DND-41 (cell line): ENCODE data around the gene LRRC52.

Source experiments
- CTCF ChIP-seq: IDR thresholded peaks from 2 replicates; pipeline ENCODE4 v1.5.1; 2012; ENCODE audit warnings: borderline replicate concordance, low read length, moderate library complexity, mild to moderate bottlenecking; ENCODE audit not compliant: poor library complexity, severe bottlenecking; ENCODE audit errors: extremely low read depth
- EZH2 ChIP-seq: IDR thresholded peaks from 3 replicates; pipeline ENCODE4 v1.6.1; 2012; ENCODE audit warnings: borderline replicate concordance, low read depth, mild to moderate bottlenecking, moderate library complexity, low read length, inconsistent platforms; ENCODE audit not compliant: severe bottlenecking

- TF ChIP-seq CTCF, result no peak
- TF ChIP-seq EZH2, result no peak
Measured at GRCh38 chr1:165524639-165525285, 19.0 kb upstream of the LRRC52 start.
